ENCODE results near the gene SLC12A8.

DNA sequence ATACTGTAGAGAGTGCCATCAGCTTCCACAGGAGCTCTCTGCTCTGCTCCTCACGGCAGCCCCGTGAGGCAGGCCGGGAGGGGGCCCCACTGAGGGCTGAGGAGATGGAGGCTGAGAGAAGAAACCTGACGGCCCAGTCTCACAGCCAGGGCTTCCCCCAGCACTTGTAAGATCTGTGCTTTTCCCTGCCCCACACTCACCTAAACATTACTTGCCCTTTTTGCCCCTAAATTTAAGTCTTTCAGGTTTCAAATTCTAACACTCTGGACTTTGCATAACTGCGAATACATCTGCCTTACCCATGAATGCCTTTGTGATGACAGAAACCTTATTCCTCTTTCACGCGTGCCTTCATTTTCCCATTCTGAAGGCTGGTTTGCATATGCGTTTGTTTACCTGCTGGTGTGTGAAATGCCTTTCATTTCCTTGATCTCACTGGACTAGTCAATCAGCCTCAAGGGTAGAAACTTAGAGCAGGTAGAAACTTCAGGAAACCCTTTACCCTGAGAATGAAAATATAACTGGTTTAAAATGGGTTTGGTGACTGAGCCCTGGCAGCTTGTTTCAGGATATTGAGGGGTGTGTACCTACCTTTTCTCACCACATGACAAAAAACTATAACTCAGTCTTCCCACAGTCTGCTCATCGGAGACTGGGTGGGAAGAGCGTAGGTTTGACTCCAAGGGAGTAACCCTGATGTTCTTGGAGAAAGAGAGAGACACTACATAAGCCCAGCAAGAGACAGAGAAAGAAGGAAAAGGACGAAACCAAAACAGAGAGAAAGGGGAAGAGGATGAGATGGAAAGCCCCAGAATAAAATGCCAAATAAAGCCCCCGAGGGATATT is 20.1 kb downstream of the SLC12A8 start:
- no peak for TF ChIP-seq CTCF (IDR thresholded peaks at IDR 0.05)
- TF ChIP-seq POLR2A (IDR thresholded peaks at IDR 0.05): no peak
- TF ChIP-seq POLR2AphosphoS5 (IDR thresholded peaks at IDR 0.05): no peak
